Measurements from ENCODE around the gene LIPK. TPM values are rescaled to one million over a fixed set of nuclear protein-coding genes. Genes with fewer than 3 reads are reported as not detected.
"Not testable (repeated sequence)": the region's sequence is repeated elsewhere in the genome, so short reads cannot be mapped to it uniquely, and the experiment has no call there.

The LIPK gene
- total RNA-seq (2014; rRNA removed; shearing (Covaris generic)) = not detected in 2 replicates

- DNase-seq (ENCODE audit: low read depth) = no peak
These were observed at the start of gene LIPK for GRCh38 chr10:88705958-88706357. Gene LIPK (plus strand): TSS chr10:88706249. CDS start chr10:88724544, 18,295 bp downstream.

- peak; percentile 70 for DNase-seq (ENCODE audit: low read depth)
These were observed 48.1 kb upstream of the LIPK start for GRCh38 chr10:88657901-88658300.

- DNase-seq (ENCODE audit: low read depth) = no peak
These were observed 46.1 kb upstream of the LIPK start for GRCh38 chr10:88659725-88660597.

- no peak for DNase-seq (ENCODE audit: low read depth)
These were observed 45.5 kb upstream of the LIPK start for GRCh38 chr10:88660598-88660884.

GRCh38 chr10:88661018-88661417, 45.0 kb upstream of the LIPK start:
- no peak for DNase-seq (ENCODE audit: low read depth)

DNA sequence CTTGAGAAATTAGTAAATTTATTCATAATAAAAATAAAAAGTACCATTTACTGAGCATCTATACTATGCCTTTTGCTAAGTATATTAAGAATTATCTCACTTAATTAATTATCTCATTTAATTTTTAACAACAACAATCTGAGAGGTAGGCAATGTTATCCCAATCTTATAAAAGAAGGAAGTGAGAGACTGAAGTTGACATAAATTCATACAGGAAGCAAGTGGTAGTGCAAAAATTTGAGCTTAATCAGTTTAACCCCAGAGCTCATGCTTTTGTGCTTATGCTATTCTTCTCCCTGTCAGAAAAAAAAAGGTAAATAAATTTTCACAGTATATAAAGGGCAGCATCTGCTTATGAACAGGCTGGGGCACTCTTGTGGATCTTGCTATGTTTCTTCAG, 44.5 kb upstream of the LIPK start:
- DNase-seq (ENCODE audit: low read depth) = no peak

- not testable (repeated sequence) for DNase-seq (ENCODE audit: low read depth)
These were observed 42.9 kb upstream of the LIPK start for GRCh38 chr10:88663153-88663552.

DNA sequence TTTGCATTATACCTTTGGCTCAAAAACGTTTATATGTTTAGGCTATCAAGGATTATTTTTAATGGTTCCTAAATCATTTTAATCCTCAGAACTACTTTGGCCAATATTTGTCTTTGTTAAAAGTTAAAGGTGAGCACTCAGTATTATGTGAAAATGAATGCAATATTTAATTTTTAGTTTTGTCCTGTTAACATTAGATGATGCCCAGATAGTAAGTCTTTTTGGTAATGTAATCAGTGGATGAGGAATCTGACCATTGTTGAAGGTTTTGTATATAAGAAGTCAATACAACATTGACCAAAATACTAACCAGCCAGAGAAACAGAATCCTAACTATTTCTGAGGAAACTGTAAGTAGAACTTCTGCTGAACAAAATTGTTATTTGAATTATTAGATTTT, 41.9 kb upstream of the LIPK start, which contains the start of gene LIPF:
Gene LIPF, plus strand, starts transcription at position 301 of the 400 bp plus-strand sequence. CDS start 2,856 bp downstream, outside the sequence.
- no peak for DNase-seq (ENCODE audit: low read depth)

- no peak for DNase-seq (ENCODE audit: low read depth)
These were observed 37.6 kb upstream of the LIPK start for GRCh38 chr10:88668465-88668864.

- no peak for DNase-seq (ENCODE audit: low read depth)
These were observed 35.6 kb upstream of the LIPK start for GRCh38 chr10:88670497-88670896.

DNA sequence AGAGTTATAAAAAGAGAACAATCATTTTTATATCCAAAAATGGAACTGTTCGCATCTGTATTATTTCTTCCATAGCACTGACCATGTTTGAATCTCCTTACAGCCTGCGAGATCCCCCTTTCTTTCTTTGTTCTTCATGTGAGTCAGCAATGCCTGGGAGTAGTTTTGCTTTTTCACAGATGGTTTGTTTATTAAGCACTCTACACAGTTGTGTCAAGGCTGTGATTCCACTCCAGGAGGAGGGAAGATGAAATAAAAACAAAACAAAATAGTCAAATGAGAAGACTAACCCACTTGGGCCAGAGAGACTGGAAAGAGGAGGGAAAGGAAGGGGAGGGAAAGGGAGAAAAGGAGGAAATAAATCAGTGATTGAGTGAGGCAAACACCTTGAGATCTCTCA, 34.0 kb upstream of the LIPK start:
- DNase-seq (ENCODE audit: low read depth) = peak; percentile 15

- no peak for DNase-seq (ENCODE audit: low read depth)
These were observed 29.6 kb upstream of the LIPK start for GRCh38 chr10:88676283-88677060.

DNA sequence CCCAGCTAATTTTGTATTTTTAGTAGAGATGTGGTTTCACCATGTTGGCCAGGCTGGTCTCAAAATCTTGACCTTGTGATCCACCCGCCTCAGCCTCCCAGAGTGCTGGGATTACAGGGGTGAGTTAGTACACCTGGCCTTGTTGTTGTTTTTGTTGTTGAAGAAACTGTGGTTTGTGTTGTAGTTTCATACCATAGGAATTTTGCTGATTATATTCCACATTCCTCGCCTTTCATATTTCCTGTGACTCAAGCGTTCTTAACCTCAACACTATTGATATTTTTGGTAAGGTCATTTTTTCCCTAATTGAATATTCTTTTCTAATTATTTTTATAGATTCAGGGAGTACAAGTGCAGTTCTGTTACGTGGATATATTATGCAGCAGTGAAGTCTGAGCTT, 25.1 kb upstream of the LIPK start:
- DNase-seq (ENCODE audit: low read depth) = no peak

- no peak for DNase-seq (ENCODE audit: low read depth)
These were observed 23.6 kb upstream of the LIPK start for GRCh38 chr10:88682491-88682890.

- no peak for DNase-seq (ENCODE audit: low read depth)
These were observed 18.1 kb upstream of the LIPK start for GRCh38 chr10:88687853-88688467.

GRCh38 chr10:88689366-88689765, 16.7 kb upstream of the LIPK start:
- peak; percentile 6 for DNase-seq (ENCODE audit: low read depth)

GRCh38 chr10:88693392-88694020, 12.5 kb upstream of the LIPK start:
- no peak for DNase-seq (ENCODE audit: low read depth)

- peak; percentile 89 for DNase-seq (ENCODE audit: low read depth)
These were observed 3.0 kb upstream of the LIPK start for GRCh38 chr10:88702848-88703597.

DNA sequence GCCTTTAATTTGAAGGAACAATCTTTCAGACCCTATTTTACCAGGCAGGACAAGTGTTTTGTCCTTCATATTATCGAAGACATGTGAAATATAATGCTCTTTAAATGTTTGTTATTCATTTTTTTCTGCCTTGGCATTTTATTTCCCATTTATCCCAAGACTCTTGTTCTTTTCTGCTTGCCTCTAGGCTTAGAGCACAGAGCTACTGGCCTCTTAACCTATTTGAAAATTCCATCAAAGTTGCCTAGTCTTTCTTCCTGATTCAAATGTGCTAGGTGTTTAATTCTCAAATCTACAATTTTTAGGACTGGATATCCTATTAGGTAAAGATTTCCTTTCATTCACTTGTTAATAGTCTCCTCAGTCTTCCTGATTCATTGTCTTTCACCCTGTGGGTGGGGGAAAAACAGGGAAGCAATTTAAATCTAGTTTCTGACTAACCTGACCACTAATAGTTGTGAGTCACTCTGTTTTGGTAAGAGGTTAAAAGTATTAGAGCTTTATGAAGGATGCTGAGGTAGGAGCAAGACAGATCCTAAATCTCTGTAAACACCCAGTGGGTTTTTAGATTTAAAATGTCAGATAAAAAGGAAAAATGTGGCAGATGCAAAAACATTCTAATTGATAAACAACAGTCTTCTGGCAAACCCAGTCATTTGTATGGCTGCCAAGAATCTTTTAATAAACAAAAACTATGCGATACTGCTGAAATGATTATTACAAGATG, 1.5 kb downstream of the LIPK start:
- peak; percentile 78 for DNase-seq (ENCODE audit: low read depth)

- DNase-seq (ENCODE audit: low read depth) = not testable (repeated sequence)
These were observed 3.3 kb downstream of the LIPK start for GRCh38 chr10:88709361-88709760.

- no peak for DNase-seq (ENCODE audit: low read depth)
These were observed 9.5 kb downstream of the LIPK start for GRCh38 chr10:88715517-88715916.
